NCI-H1436 (cell line): Measurements from ENCODE around the gene MSL1.

ENCODE experiments used
- DNase-seq: peaks from one replicate; lab custom pipeline; 2025; lab: John Stamatoyannopoulos, UW

Gene MSL1

DNA sequence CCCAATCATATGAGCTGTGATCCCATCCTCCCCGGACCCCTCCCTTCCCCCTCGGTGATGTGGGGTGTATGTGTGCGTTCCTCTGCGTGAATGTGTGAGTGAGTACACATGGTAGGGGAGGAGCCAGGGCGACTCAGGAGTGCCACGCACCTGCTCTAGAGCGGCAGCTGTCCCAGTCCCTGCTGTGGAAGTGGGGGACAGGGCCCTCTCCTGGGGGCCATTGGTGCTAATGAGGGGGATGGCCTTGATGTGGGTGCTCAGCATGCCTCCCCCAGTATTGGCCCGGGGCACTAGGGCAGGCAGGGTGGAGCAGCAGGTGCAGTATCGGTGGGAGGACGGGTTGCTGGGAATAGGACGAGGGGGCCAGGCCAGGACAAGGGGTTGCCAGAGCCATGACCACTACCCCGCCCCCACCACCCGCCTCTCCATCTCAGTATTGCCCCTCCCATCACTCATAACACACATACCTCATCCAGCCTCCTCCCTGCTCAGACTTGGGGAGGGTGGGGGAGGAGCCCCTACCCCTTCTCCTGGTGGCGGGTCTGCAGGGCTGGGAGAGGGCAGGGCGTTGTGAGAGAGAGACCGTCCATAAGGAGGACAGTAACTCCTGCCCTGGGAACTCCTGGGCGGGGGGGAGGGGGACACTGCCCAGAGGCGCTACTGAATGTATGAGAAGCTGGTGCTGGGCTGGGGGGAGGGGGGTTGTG, 29.9 kb upstream of the MSL1 start:
- DNase-seq = peak; percentile 57

DNA sequence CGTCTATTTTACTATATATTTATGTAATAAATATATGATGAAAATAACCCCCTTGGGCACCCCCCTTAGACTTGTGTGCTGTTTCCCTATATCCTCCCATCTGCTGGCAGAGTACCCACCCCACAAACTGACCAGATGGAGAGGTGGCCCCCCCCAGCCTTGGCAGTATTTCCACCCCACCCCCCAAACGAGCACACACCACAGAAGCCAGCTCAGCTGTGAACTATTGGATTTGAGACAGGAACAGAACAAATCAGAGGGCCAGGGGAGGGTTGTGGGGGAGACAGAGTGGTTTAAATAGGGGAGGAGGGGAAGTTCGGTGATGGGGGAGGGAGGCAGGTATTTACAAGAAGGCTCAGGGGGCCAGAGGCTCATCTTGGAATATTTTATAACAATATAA, 29.2 kb upstream of the MSL1 start:
- no peak for DNase-seq

DNA sequence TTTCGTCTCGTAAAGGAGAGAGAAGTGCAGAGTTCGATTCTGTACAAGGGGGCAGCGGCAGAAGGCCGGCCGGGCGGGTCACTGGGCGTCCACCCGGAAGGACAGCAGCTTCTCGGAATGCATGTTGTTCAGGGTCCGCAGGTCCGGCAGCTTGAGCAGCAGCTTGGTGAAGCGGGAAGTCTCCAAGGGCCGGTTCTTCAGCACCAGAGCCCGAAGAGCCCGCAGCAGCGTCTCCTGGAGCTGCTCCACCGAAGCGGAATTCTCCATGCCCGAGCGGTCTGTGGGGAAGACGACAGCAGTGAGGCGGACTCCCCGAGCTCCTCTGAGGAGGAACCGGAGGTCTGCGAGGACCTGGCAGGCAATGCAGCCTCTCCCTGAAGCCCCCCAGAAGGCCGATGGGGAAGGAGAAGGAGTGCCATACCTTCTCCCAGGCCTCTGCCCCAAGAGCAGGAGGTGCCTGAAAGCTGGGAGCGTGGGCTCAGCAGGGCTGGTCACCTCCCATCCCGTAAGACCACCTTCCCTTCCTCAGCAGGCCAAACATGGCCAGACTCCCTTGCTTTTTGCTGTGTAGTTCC, 28.7 kb upstream of the MSL1 start:
- DNase-seq = no peak

DNA sequence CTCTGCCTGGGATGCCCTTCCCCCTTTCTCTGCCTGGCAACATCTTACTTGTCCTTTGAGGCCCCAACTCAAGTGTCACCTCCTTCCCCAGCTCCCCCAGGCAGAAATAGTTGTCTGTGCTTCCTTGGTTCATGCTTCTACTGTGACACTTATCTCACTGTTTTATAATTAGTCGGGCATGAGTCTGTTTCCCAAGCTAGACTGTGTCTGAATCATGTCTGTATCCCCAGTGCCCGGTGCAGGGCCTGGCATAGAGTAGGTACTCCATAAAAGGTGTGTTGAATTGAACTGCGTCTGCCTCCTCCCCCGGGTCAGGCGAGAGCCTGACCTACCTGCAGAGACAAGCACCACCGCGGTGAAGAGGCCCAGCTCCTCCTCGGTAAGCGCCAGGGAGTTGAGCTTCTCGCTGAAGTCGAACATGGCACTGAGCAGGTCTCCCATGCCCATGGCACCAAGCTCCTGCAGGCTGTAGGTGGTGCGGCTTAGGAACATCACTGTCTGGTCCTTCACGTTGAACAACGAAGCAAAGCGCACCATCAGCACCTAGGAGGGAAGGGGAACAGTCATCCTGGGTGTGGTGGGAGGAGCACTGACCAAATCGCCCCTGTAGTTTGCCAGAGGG, 28.1 kb upstream of the MSL1 start:
- DNase-seq = no peak

DNA sequence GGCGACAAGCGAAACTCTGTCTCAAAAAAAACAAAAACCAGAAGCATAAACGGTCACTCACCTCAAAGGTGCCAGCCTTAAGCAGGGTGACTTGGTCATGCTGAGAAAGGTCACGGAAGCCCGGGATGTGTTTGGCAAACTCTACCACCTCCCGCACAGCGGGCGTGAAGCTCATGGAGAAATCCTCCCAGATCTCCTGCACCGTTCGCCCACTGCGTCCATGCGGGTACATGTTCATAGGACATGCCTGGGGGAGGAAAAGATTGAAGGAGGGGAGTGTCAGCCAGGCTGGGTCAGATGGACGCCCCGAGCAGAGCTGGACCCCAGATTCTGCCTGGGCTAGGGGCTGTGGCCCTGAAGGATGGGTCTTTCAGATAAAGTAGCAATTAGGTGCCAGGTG, 26.9 kb upstream of the MSL1 start:
- DNase-seq = no peak

DNA sequence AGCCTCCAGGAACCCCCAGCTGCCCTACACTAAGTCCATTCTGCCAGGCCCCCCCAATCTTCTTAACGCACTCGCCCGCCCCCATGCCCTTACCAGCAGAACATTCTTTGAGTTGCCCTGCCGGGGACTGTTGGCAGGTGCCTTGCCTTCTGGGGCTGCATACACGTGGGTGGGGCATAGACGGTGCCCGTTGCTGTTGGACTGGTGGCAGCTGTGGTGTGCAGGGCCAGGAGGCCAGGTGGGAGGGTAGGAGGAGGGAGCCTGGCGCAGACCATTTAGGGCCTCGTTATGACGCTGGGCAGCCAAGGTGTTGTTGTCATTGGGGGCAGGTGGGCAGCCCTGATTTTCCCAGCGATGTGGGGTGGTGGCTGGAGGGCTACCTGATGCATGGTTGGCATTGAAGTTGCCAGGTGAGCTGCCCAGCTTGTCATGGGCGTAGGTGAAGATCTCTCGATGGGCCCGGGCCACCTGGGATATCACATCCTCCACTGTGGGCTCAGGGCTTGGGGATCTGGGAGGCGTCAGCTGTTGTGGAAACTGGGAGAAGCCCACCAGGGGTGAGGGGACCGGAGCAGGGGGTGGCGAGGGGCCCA, 26.3 kb upstream of the MSL1 start:
- no peak for DNase-seq

DNA sequence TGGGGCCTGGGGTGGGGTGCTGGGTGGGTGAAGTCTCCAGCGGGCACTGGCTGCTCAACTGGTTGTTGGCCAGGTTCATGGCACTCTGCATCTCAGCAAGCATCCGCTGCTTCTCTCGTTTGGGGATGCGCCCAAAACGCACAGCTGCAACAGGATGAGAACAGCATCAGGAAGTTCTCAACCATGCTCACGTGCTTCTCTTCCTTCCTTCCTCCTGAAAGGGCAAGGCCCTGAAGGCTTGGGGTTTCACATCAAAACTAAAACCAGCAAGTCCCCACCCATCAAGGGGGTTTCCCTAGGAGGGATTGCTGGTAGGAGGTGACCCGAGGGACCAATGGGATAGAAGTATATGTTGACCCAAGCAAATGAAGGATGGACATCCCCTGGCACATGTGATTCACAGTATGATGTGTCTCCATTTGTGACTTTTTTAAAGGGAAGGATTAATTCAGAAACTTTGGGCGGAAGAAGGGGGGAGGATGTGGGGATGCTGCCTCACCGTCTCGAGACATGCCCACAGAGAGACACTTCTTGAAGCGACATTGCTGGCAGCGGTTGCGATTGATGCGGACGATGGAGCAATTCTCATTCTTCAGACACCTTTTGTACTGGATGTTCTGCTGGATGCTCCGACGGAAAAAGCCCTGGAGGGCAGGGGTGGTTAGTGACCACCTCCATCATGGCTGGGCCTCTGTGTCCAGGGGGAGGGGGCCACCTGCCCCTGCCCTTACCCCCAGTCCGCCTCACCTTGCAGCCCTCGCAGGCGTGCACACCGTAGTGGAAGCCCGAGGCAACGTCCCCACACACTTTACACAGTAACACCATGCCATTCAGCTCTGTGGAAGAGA, 25.6 kb upstream of the MSL1 start:
- no peak for DNase-seq

DNA sequence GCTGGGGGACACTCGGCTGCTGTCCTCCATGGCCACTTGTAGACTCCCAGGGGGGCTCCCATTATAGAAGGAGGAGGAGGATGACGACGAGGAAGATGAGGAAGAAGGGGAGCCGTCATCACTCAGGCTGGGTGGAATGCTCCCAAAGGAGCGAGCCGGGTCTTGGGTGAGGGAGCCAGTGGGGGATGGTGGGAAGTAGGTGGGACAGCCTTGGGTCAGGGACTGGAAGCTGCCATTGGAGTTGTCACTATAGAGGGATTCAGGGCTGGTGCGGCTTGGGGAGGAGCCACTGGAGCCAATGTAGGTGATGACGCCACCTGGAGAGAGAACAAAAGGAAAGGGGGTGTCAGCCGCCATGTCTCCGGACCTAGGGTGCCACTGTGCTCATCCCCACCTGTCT, 24.7 kb upstream of the MSL1 start:
- no peak for DNase-seq

DNA sequence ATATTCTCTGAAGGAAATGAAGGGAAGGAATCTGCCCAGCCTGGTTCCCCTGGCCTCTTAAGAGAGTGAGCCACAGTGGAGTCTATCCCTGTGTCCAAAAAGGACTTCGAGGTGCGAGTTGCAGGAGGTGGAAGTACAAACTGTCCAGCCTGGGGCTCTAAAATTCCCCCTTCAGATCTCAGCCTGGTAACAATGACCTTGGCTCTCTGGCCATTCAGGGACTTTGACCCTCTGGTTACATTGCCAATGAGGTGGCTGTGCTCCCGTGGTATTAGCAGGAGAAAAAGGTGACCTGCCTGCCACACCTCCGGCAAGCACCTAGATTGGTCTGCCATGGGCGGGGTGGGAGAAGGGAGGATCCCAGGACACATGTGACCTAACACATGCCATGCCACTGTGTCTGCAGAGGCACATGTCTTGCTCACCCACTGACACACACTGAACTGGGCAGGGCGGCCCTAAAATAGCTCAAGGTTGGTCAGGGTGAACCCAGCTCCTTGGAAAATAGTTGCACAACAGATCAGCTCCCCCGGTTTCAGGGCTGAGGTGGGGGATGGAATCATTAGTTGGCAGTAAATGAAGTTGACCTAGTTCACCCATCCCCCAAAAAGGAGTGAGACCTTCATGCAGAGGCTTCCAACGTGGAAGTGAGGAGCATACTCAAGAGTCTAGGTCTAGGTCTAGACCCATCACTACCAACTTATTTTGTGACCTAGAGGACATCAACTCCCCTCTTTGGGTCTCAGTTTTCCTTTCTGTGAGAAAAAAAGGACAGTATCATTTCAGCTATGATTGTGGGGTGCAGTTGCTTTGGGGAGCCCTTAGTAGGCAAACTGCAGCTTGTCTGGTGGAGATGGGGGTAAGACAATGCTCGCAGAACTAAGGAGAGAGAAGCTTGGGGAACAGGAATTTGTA, 23.6 kb upstream of the MSL1 start:
- no peak for DNase-seq

DNA sequence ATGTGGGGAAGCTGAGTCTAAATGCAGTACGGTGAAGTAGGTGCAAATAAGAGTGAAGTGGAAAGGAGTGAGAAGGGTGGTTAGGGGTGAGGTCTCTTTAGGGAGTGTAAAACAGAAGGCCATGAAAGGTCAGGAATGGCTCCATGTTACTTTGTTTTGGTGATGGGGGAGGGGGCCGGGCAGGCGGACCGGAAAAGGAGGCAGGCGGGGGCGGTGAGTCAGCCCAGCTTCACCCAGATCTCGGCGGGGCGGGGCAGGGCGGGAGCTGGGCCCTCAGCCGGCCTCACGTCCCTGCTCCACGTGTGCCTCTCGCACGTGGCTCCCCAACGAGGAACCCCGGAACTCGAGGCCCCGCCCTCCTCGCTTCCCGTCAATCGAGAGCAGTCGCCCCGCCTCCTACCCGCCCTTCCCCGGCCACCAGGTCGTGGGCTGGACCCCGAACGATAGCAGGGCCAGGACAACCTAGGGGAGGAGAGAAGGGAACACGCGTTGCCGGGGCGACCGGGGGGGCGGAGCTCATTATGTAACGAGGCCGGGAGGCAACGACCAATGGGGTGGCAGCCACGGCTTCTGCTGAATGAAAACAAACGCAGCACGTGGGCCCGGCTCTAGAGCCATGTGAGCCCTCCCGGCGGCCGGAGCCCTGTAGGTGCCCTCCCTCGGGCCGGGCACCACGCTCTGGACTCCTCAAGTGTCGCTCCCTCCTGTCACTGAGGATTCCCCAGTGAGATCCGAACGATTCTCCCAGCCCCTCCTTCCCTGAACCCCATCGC, 22.7 kb upstream of the MSL1 start:
- DNase-seq = peak; percentile 96

DNA sequence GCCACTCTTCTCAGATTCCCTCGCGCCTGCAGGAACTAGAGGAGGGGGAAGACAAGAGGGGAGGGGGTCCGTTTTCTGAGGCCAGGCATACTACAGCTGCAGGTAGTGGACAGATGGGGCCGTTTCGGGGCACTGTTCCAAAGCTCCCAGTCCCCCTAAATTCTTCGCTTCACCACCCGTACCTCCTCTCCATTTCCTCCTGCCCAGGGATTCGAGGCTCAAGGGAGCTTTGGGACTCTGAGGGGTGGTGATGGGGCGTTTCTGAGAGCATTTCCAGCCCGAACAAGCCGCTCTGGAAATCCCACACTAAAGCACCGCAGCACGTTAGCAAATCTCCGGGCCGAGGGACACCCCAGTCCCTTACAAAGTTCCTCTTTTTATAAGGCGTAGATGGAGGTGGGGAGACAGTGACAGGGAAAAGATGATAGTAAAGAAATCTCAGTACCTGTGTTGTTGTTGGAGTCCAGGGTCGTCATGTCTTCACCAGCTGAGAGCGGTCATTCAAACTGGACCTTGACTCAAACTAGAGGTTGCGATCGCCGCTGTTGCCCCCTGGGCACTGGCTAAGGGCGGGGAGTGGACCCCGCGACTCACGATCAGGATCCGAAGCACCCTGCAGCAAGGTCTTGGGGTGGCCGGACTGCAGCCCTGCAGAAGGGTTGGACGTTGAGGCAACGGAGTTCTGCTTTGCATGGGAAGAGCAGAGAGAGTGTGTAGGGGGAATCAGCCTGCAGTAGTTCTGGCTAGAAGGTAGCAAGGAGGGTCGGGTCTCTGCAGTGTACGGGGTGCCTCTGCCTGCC, 22.0 kb upstream of the MSL1 start:
- DNase-seq = no peak

DNA sequence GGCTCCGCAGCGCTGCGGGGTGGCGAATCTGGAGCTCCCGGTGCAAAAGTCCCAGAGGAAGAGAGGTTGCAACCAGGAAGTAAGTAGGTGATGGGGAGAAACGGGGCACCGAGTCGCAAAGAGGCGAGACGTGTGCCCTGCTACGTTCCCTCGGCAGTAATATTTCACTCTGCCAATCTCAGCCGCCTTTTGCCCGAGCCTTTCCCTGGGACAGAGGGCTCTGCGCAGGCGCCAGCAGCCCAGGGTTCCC, 21.4 kb upstream of the MSL1 start, which contains the start of gene NR1D1:
TSS of gene NR1D1 (minus strand) at position 171 of the 250 bp plus-strand sequence. CDS start 495 bp downstream, outside the sequence.
- DNase-seq = no peak

DNA sequence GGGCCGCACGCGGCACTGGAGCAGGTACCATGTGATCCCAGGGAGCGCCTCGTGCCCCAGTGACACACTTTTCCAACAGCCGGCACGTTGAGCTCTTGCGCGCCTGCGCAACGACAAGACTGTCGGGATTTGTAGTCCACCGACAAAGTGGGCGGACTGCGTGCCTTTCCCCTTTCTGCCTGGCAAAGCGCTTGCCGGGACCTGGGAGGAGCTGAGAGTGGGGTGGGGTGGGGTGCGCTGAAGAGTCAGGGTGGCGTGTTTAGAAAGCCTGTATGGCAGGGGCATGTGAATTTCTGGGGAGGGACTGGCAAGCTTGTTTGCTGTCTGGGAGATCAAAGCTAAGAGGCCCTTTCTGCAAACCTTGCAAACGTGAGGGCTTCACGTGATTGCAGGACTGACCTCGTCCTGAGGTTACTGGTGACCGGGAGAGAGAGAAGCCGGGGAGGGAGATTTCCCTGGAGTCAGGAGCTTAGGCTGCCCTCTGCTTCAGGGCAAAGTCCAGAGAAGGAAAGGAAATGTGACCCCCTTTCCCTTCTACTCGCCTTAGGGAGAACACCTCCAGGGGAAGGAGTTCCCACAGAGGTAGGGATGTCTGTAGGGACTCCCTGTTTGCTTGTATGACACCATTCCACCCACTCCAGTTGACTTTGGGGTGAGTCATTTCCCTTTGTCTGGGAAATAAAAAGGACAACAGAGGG, 21.0 kb upstream of the MSL1 start:
- DNase-seq = peak; percentile 96

DNA sequence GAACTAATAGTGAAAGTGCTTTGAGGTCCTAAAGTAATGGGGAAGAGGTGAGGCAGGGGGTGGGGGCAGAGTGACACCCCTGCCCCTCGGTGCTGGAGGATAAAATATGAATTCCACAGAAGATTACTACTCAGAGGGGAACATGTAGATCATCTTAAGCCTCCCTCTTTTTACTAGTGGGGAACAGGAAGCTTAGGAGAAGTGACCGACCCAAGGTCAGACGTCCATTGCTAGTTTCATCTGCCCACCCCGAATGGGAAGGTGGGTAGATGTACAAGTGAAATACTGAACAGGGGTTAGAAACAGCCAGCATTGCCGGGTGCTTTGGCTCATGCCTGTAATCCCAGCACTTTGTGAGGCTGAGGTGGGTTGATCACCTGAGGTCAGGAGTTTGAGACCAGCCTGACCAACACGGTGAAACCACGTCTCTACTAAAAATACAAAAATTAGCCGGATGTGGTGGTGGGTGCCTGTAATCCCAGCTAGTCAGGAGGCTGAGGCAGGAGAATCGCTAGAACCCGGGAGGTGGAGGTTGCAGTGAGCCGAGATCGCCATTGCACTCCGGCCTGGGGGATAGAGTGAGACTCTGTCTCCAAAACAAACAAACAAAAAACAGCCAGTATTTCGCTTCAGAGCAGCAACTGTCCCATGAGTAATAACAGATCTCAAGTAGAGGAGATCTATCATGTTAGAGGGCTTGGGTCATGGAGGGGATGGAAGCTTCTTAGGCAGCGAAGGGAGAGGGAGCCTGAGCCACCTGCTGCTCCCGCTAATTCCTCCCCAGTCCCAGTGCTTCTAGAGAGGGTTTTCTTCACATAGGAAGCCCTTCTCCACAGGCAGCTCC, 20.2 kb upstream of the MSL1 start:
- no peak for DNase-seq

DNA sequence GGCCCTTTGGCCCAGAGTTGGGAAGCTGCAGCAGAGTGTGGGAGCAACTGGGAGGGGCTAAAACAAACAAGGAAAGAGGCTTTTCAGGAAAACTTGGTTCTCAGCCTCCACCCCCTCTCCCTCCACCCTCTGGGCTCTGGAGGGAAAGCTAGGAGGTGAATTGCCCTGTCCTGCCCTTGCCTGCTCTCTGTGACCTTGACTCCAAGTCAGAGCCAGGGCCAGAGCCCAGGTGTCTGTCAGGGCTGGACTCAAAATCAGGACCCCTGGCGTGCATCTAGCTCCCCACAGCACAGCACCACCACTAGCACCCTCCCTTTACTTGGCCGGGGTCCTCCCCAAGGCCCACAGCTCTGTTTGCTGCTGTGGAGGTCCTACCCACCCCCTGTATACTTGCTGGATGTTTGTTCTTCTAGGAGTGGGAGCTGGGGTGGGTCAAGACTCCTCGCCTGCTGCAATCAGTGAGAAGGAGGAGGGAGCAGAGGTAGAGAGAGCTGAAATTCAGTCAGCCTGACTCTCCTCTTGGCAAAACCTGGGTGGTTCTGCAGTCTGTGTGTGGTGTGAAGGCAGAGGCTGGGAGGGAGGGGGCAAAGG, 18.6 kb upstream of the MSL1 start:
- DNase-seq = no peak

DNA sequence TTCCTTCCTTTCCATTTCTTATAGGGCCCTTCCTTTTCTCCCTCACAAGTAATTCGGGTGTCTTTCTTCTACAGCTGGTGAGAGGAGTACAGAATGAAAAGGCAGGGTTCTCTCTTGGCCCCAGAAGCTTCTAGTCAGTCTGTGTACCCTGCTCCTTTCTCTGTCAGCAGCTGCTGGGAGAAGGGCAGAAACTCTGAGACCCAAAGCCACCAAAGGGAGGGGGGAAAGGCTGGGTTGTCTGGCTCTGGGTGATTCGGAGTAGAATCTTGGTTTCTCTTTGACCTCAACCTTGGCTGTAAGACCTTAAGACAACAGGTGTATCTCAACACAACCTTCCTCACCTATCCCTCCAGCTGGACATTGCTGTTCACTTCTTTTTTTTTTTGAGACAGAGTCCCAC, 18.1 kb upstream of the MSL1 start:
- no peak for DNase-seq

DNA sequence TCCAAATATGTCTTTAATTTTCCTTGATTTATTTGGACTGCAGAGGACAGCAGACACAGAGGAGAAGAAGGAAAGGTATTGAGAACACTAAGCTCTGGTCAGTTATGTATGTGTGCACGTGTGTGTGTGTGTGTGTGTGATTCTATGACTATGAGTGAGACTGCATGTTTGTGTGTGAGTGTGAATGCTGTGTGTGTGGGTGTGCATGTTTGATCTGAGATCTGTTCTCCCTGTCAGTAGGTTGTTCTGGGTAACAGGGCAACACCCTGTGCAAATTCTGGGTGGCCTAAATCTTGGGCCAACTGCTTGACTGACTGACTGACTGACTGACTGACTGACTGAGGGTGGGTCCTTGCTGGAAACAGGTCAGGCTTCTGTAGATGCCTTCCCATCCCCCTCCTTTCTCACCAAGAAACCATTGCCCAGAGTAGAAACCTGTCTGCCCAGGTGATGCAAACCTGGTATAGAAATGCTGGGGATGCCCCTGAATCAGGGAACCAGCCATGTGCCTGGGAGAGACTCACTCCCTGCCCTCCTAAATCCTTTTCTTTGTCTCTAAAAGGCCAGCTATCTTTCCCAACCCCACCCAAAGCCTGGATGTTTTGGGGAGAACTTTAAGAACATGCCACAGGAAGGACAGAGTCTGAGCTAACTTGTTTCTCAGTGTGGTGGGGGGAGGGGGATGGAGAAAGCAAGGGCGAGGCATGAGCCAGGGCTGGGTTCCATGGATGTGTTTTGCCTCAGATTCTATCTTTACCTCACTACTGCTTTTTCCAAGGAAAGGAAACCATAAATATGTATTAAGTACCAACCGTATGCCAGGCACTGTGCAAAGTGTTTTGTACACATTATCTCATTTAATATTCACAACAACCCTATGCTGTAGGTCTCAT, 16.9 kb upstream of the MSL1 start:
- no peak for DNase-seq
